Endothelial cell of umbilical vein (primary cell): ENCODE measurements around the gene CCNI. TPM values are rescaled to one million over a fixed set of nuclear protein-coding genes. Genes with fewer than 3 reads are reported as not detected.

Source experiments
- BruUV-seq: library from RNA; stranded (reverse); fragments of 400-500 nt; replicated peaks from 2 replicates; lab custom pipeline; 2021; lab: Mats Ljungman, UMichigan
- CTCF ChIA-PET: fragments of 300-600, 350-600 bp; sonication (Branson Sonifier 250); formaldehyde crosslinking; loops from one replicate; lab custom pipeline; 2021; ENCODE audit warnings: antibody characterized with exemption, inconsistent platforms; lab: Charles Lee
- POLR2A ChIA-PET: fragments of 300-600, 350-600 bp; sonication (Branson Sonifier 250); formaldehyde crosslinking; loops from one replicate; lab custom pipeline; 2021; ENCODE audit warnings: antibody characterized with exemption, inconsistent platforms; lab: Charles Lee
- DNase-seq: peaks from one replicate; pipeline ENCODE4 v3.0.0-alpha.2; 2011; ENCODE audit warnings: low read depth, low spot score
- FAIRE-seq: peaks from 2 replicates; lab custom pipeline; 2011; peaks lifted over from hg19 to GRCh38; lab: Jason Lieb, UNC
- H2AFZ ChIP-seq: 2 replicates; pipeline ENCODE4 v1.6.0; 2012; ENCODE audit warnings: low read depth, low read length, control low read depth, inconsistent platforms
- H3K27ac ChIP-seq: 2 replicates; pipeline ENCODE4 v1.5.1; 2011; ENCODE audit warnings: low read depth, mild to moderate bottlenecking, control low read depth, low read length, moderate library complexity; ENCODE audit not compliant: insufficient read depth
- H3K27me3 ChIP-seq, 2 experiments: 2 replicates each; pipeline versions ENCODE4 v1.6.0 to v1.6.1; 2011; ENCODE audit warnings: low read length in 2 of 2, mixed read lengths in 1 of 2; ENCODE audit not compliant: control insufficient read depth in 2 of 2, insufficient read depth in 2 of 2
- H3K36me3 ChIP-seq, 2 experiments: 2 replicates in 1 of 2; 3 replicates in 1 of 2; pipeline ENCODE4 v1.5.1; 2011; ENCODE audit warnings: low read length in 2 of 2, mild to moderate bottlenecking in 1 of 2, moderate library complexity in 1 of 2; ENCODE audit not compliant: control insufficient read depth in 2 of 2, insufficient read depth in 2 of 2; ENCODE audit errors: extremely low read depth in 1 of 2
- H3K4me1 ChIP-seq: 3 replicates; pipeline ENCODE4 v1.5.1; 2011; ENCODE audit warnings: mild to moderate bottlenecking, low read length; ENCODE audit not compliant: control insufficient read depth, insufficient read depth; ENCODE audit errors: extremely low read depth
- H3K4me2 ChIP-seq: 2 replicates; pipeline ENCODE4 v1.6.1; 2011; ENCODE audit warnings: low read length, control low read depth, mixed read lengths; ENCODE audit not compliant: insufficient read depth
- H3K4me3 ChIP-seq, 3 experiments: fragments of 200-600 bp in 1 of 3; sonication (generic), shearing (Covaris generic) in 1 of 3; replicated peaks in 1 of 3; 2 replicates each; pipeline ENCODE4 v1.5.1; 2011 to 2016; ENCODE audit warnings: control low read depth in 3 of 3, low read length in 3 of 3, mild to moderate bottlenecking in 2 of 3, inconsistent platforms in 1 of 3, low read depth in 1 of 3, moderate library complexity in 1 of 3; ENCODE audit not compliant: insufficient read depth in 1 of 3
- H3K79me2 ChIP-seq: 2 replicates; pipeline ENCODE4 v1.6.0; 2012; ENCODE audit warnings: low read length, inconsistent platforms; ENCODE audit not compliant: control insufficient read depth, insufficient read depth
- H3K9ac ChIP-seq: replicated peaks from 2 replicates; pipeline ENCODE3; 2011; ENCODE audit warnings: low read length, control low read depth; ENCODE audit not compliant: insufficient read depth; ENCODE audit errors: extremely low read depth
- H3K9me1 ChIP-seq: replicated peaks from 3 replicates; pipeline ENCODE4 v1.6.0; 2011; ENCODE audit warnings: mild to moderate bottlenecking, low read length; ENCODE audit not compliant: control insufficient read depth, insufficient read depth; ENCODE audit errors: extremely low read depth
- H3K9me3 ChIP-seq: replicated peaks from 2 replicates; pipeline ENCODE4 v1.5.1; 2012; ENCODE audit warnings: low read length, inconsistent platforms; ENCODE audit not compliant: control insufficient read depth, insufficient read depth
- H4K20me1 ChIP-seq: replicated peaks from 2 replicates; pipeline ENCODE3; 2011; ENCODE audit warnings: mild to moderate bottlenecking, low read length; ENCODE audit not compliant: control insufficient read depth, insufficient read depth; ENCODE audit errors: extremely low read depth
- EZH2 ChIP-seq: IDR thresholded peaks from 2 replicates; pipeline ENCODE4 v1.6.1; 2012; ENCODE audit warnings: borderline replicate concordance, low read depth, mild to moderate bottlenecking, moderate library complexity, low read length, inconsistent platforms; ENCODE audit not compliant: severe bottlenecking
- FOS ChIP-seq: IDR thresholded peaks from 2 replicates; pipeline ENCODE4 v1.6.1; 2011; ENCODE audit warnings: mild to moderate bottlenecking, low read length, moderate library complexity, borderline replicate concordance; ENCODE audit not compliant: insufficient read depth
- GATA2 ChIP-seq: IDR thresholded peaks from 2 replicates; pipeline ENCODE4 v1.7.0; 2011; ENCODE audit warnings: low read depth, mild to moderate bottlenecking, moderate library complexity, mixed read lengths, low read length; ENCODE audit not compliant: insufficient read length, insufficient read depth
- JUN ChIP-seq: IDR thresholded peaks from 2 replicates; pipeline ENCODE4 v1.6.1; 2011; ENCODE audit warnings: borderline replicate concordance, low read depth; ENCODE audit not compliant: insufficient read length, insufficient read depth
- MYC ChIP-seq: IDR thresholded peaks from one replicate; pipeline ENCODE4 v1.6.1; 2011; ENCODE audit warnings: mild to moderate bottlenecking, low read depth, low read length
- POLR2A ChIP-seq: IDR thresholded peaks from 2 replicates; pipeline ENCODE4 v1.6.1; 2012; ENCODE audit warnings: low read depth, mild to moderate bottlenecking, control low read depth, low read length
- POLR2AphosphoS5 ChIP-seq: IDR thresholded peaks from 2 replicates; pipeline ENCODE4 v1.6.1; 2012; ENCODE audit warnings: low read depth, mild to moderate bottlenecking, control low read depth, low read length, moderate library complexity; ENCODE audit not compliant: insufficient read depth
- dilution Hi-C: fragments of 300-500 bp; cut with MboI; formaldehyde crosslinking; loops from one replicate; pipeline ENCODE4 v1.15.0; 2019; ENCODE audit warnings: low sequenced_read_pairs; ENCODE audit not compliant: extremely low pct_ligation_motif_present
- intact Hi-C: fragments of 100-400 bp; cut with micrococcal nuclease; formaldehyde crosslinking; loops from one replicate; pipeline ENCODE4 v1.10.0; 2022
- polyA plus RNA-seq, 4 experiments: library from polyadenylated mRNA; depleted of rRNA in 3 of 4; stranded (reverse) in 3 of 4; unstranded in 1 of 4; fragments of >200 nt; gene quantifications; 2 replicates each; pipeline versions ENCODE4 v1.2.1 to v1.2.3, GENCODE V29; 2011 to 2012; ENCODE audit warnings: missing spikeins in 1 of 4
- total RNA-seq: library from RNA; stranded (reverse); gene quantifications from 2 replicates; pipeline ENCODE4 v1.2.3, GENCODE V29; 2021
- TF ChIP-seq, protein P1 (sequence below): IDR thresholded peaks from 2 replicates; pipeline ENCODE4 v1.6.1; 2011; ENCODE audit not compliant: insufficient read depth, insufficient read length
- TF ChIP-seq, protein P2 (sequence below), 2 donors: IDR thresholded peaks; 1 replicate in 1 of 2; 2 replicates in 1 of 2; pipeline ENCODE4 v1.5.1; 2011; ENCODE audit warnings: low read length in 2 of 2, mild to moderate bottlenecking in 2 of 2, moderate library complexity in 2 of 2, control low read depth in 1 of 2, inconsistent platforms in 1 of 2, low read depth in 1 of 2; ENCODE audit not compliant: insufficient read depth in 1 of 2; ENCODE audit errors: extremely low read depth in 1 of 2

CCNI gene
- total and polyA plus RNA-seq, 2 donors (not counting 3 experiments of a cell fraction or from before 2014, with no cell fraction given): 88.6 to 212 TPM

- BruUV-seq: no TSS peak
These were observed 48.8 kb upstream of the CCNI start for GRCh38 chr4:77124576-77124975.

More at GRCh38 chr4:77124576-77124975, 48.8 kb upstream of the CCNI start:
- peaks cover 28 to 39% of the 10 kb centered on the region in 2 experiments for H3K27me3 ChIP-seq
- H3K4me3 ChIP-seq: no peak overlapping the region
- dilution Hi-C loops: no loop called here
- ChIA-PET CTCF (interaction anchor here (0.9 kb wide), 2 partner anchors 30 to 32 kb away, joined by 3 read pairs; no protein-coding TSS in a partner anchor), POLR2A (no interaction called here)
- no peaks in the 10 kb centered on the region for H3K9me3 ChIP-seq
- H3K9ac ChIP-seq: no peak overlapping the region
- no peak for FAIRE-seq
- H3K4me1 ChIP-seq: no peaks in the 10 kb centered on the region
- H3K36me3 ChIP-seq: no peaks in the 10 kb centered on the region
- no peak overlapping the region for H3K4me2 ChIP-seq
- no peak overlapping the region for H2AFZ ChIP-seq
- no peaks in the 10 kb centered on the region for H4K20me1 ChIP-seq
- no peaks in the 10 kb centered on the region for H3K9me1 ChIP-seq
- no peak for DNase-seq
- H3K79me2 ChIP-seq: no peaks in the 10 kb centered on the region
- TF ChIP-seq JUN (no peak), FOS (no peak), POLR2A (no peak), EZH2 (no peak), POLR2AphosphoS5 (no peak), GATA2 (no peak), MYC (no peak)
- TF ChIP-seq, protein P1, sequence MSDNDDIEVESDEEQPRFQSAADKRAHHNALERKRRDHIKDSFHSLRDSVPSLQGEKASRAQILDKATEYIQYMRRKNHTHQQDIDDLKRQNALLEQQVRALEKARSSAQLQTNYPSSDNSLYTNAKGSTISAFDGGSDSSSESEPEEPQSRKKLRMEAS: no peak
- TF ChIP-seq, protein P2, sequence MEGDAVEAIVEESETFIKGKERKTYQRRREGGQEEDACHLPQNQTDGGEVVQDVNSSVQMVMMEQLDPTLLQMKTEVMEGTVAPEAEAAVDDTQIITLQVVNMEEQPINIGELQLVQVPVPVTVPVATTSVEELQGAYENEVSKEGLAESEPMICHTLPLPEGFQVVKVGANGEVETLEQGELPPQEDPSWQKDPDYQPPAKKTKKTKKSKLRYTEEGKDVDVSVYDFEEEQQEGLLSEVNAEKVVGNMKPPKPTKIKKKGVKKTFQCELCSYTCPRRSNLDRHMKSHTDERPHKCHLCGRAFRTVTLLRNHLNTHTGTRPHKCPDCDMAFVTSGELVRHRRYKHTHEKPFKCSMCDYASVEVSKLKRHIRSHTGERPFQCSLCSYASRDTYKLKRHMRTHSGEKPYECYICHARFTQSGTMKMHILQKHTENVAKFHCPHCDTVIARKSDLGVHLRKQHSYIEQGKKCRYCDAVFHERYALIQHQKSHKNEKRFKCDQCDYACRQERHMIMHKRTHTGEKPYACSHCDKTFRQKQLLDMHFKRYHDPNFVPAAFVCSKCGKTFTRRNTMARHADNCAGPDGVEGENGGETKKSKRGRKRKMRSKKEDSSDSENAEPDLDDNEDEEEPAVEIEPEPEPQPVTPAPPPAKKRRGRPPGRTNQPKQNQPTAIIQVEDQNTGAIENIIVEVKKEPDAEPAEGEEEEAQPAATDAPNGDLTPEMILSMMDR (IDR thresholded peaks at IDR 0.05; ENCODE audit: extremely low read depth in 1 of 2, insufficient read depth in 1 of 2, low read depth in 1 of 2, low read length in 2 of 2): no peak
- intact Hi-C loops: loop anchor here (5.0 kb wide), 1 partner anchor 78 kb away; no protein-coding TSS in a partner anchor
- no peak overlapping the region for H3K27ac ChIP-seq
